Measurements from ENCODE around the gene OR4D9. TPM values are rescaled to one million over a fixed set of nuclear protein-coding genes. Genes with fewer than 3 reads are reported as not detected.

OR4D9 gene
- total and polyA plus RNA-seq, 10 of the 15 experiments (the other 5 are each of a cell fraction or from before 2014, with no cell fraction given): not detected

- TF ChIP-seq KDM1A (IDR thresholded peaks at IDR 0.05; ENCODE audit: borderline replicate concordance) (no peak), ZZZ3 (IDR thresholded peaks at IDR 0.05; ENCODE audit: control insufficient read depth, insufficient read length, low read depth) (no peak), CBX3 (IDR thresholded peaks at IDR 0.05; ENCODE audit: borderline replicate concordance, low read depth) (no peak), SP1 (IDR thresholded peaks at IDR 0.05; ENCODE audit: low read depth, low read length) (no peak), E2F4 (IDR thresholded peaks at IDR 0.05; ENCODE audit: low read depth, low read length) (no peak), ZBTB40 (IDR thresholded peaks at IDR 0.05; ENCODE audit: borderline replicate concordance) (peak; percentile 16; the same call in 1 of the 2 replicates), HDAC2 (IDR thresholded peaks at IDR 0.05) (no peak), GATAD2B (conservative IDR thresholded peaks at IDR 0.05; ENCODE audit: low read depth) (no peak; the same call in 1 of the 2 replicates), NFIC (IDR thresholded peaks at IDR 0.05; ENCODE audit: low read depth, low read length) (no peak; the same call in 1 of the 2 replicates), BCL3 (IDR thresholded peaks at IDR 0.05; ENCODE audit: borderline replicate concordance, insufficient read depth, low read depth, low read length, poor library complexity, severe bottlenecking) (no peak), IRF3 (IDR thresholded peaks at IDR 0.05) (no peak), CHD4 (IDR thresholded peaks at IDR 0.05) (no peak), ATF7 (IDR thresholded peaks at IDR 0.05; ENCODE audit: low read depth) (peak; percentile 71), NFYA (IDR thresholded peaks at IDR 0.05; ENCODE audit: borderline replicate concordance, low read depth, low read length) (no peak), GABPA (IDR thresholded peaks at IDR 0.05; ENCODE audit: low read depth) (no peak), EED (IDR thresholded peaks at IDR 0.05; ENCODE audit: low read depth) (peak; percentile 43), NFXL1 (IDR thresholded peaks at IDR 0.05; ENCODE audit: borderline replicate concordance) (no peak), REST (IDR thresholded peaks at IDR 0.05; ENCODE audit: low read depth, low read length) (no peak), FOS (IDR thresholded peaks at IDR 0.05; ENCODE audit: borderline replicate concordance, extremely low read depth, insufficient read length) (no peak)
Observed at GRCh38 chr11:59560702-59561473, 49.5 kb downstream of the OR4D9 start (continued).

Measured in GM12878 (cell line).